ENCODE data around the gene EPHB1.

DNA sequence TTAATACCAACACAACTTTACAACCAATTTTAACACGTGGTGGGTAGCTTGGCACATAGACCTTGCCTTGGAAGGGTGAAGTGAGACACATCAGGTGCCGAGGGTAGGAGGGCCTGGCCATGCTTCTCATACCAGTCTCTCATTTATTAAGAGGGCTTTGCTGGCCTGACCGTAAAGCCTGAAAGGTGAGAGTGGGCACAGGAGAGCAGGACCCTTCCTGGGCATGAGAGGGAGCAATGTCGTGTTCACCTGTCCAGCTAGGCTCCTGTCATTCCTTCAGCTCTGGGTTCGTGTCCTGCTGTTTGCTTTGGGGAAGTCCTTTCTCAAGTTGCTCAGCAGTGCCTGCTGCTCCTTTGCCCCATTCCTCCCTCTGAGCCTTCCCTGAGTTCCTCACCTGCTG lies 294.4 kb downstream of the EPHB1 start:
- TF ChIP-seq ZNF70 (CRISPR knock-in tag; IDR thresholded peaks at IDR 0.05) (no peak), CSDC2 (CRISPR knock-in tag; IDR thresholded peaks at IDR 0.05) (no peak), RARB (CRISPR knock-in tag; IDR thresholded peaks at IDR 0.05) (no peak), TOX (CRISPR knock-in tag; IDR thresholded peaks at IDR 0.05; ENCODE audit: borderline replicate concordance) (no peak), PPARA (CRISPR knock-in tag; IDR thresholded peaks at IDR 0.05; ENCODE audit: borderline replicate concordance) (no peak), ZFP30 (CRISPR knock-in tag; IDR thresholded peaks at IDR 0.05) (no peak)
- TF ChIP-seq, protein P1, sequence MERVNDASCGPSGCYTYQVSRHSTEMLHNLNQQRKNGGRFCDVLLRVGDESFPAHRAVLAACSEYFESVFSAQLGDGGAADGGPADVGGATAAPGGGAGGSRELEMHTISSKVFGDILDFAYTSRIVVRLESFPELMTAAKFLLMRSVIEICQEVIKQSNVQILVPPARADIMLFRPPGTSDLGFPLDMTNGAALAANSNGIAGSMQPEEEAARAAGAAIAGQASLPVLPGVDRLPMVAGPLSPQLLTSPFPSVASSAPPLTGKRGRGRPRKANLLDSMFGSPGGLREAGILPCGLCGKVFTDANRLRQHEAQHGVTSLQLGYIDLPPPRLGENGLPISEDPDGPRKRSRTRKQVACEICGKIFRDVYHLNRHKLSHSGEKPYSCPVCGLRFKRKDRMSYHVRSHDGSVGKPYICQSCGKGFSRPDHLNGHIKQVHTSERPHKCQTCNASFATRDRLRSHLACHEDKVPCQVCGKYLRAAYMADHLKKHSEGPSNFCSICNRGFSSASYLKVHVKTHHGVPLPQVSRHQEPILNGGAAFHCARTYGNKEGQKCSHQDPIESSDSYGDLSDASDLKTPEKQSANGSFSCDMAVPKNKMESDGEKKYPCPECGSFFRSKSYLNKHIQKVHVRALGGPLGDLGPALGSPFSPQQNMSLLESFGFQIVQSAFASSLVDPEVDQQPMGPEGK (CRISPR knock-in tag; IDR thresholded peaks at IDR 0.05; ENCODE audit: borderline replicate concordance), result no peak

Measured in SK-N-SH treated with all-trans-retinoic acid at 6 μM for 48 hours (cell line).